Activated T-cell treated with anti-CD3 and anti-CD28 coated beads for 4 hours (primary cell): ENCODE data around the gene CDC40.
"Not testable (repeated sequence)": the region's sequence is repeated elsewhere in the genome, so short reads cannot be mapped to it uniquely, and the experiment has no call there.

Experiments used
- DNase-seq: peaks from one replicate; pipeline ENCODE4 v3.0.0-alpha.2; 2020

CDC40 gene

DNA sequence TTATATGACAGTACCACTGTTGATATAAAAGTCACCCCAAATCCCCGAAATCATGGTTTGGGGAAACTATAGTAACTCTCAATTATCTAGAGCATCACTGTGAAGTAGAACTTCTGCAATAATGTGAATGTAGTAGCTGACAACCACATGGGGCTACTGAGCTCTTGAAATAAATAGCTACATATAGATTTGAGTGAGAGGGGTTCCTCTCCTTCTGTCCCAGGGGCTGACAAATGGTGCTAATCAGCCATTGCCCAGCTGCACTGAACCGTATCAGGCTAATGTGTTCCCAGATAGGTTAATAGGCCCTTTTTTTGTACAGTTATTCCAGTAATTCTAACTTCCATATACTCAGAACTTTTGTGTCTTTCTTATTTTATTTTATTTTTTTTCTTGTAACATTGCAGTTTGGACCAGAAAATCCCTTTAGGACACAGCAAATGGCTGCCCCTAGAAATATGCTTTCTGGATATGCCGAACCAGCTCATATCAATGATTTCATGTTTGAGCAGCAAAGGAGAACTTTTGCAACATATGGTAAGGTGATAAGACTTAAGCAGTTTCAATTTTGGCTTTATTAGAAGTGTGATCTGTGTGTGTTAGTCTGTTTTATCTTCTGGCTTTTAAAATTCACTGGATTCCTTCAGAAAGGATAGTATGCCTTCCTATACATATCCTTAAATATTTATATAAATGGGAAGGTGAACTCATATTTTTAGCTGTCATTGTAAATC, 21.1 kb downstream of the CDC40 start:
- no peak for DNase-seq

DNA sequence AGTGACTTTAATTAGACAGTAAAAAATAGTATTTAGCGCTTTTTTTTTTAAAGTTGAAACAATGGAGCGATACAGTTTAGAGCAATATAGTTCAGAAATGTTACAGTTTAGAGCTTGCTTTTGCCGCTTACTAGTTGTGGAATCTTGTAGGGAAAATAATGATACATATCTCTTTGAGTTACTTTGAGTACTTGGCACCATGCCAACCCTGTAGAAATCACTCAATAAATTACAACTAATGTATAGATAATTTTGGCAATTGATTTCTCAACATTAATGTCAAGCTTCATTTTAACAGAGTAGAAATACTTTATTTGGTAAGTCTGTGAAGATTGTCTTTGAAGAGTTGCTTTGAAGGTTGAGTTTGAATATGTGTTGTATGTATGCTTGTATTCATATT, 27.4 kb downstream of the CDC40 start:
- DNase-seq: no peak

DNA sequence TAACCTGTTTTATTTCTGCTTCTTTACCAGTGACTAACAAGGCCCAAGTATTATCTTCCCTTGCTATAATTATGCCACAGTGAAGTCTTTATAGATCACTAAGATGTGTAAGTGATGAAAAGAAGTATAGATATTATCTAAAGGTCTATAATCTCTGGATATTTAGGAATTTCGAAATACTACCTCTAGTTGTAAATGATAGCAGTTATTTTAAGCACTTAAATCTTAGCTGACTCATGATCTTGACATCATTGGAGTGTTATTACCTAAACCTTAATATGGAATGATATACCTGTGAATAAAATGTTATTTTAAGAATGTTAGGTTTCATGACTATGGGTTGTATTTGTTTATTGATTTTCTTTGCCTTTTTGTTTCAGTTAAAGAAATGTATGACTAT, 31.5 kb downstream of the CDC40 start:
- no peak for DNase-seq

DNA sequence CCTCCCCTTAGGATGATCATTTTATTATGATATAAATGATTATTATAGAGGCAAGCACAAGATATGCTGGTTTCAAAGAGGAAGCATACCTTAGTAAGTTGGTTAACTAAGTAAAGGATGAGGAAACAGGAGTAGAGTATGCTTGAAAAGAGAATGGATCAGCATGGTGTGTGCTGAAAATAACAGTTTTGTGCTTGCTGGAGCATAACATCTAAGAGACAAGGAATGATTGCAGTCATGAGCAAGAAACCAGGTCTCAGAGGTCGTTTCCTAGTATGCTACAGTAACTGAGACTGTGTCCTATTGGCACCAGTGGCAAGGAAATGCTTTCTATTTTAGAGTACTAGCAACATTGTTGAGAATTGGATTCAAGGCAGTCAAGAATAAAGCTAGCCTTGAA, 34.1 kb downstream of the CDC40 start:
- no peak for DNase-seq

DNA sequence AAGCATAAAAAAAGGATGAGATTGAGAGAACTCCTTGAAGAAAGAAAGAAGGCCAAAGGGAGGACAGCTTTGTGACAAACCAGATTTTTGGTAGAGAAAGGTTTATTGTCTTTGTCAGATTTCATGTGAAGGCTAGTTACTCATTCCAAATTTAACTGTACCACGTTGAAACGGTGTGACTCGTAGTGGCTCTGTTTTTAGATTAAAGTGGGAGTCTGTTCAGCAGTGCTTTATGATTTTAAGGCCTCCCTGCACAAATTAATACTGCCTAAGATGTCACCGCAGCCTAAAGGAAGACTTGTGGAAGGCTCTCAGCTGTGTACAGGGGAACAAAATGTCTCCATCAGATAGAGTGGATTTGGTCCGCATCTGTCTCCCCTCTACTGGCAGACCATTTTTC, 35.9 kb downstream of the CDC40 start:
- no peak for DNase-seq

DNA sequence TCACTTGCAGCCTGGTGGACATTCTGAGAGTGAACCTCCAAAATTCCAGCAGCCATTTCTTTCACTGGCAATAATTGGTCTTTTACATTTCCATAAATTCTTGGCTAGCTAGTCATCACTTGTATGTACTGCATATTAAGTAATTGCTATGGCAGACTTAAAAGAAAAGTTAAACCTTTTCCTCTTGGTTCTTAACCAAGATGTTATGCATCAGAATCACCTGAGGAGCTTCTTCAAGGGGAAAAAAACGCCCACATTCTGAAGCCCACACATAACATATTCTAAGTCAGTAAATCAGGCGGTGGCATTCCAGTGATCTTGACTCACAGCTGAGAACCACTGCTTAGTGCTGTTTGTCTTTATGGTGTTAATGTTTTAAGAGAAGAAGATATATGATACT, 37.0 kb downstream of the CDC40 start:
- DNase-seq: no peak

DNA sequence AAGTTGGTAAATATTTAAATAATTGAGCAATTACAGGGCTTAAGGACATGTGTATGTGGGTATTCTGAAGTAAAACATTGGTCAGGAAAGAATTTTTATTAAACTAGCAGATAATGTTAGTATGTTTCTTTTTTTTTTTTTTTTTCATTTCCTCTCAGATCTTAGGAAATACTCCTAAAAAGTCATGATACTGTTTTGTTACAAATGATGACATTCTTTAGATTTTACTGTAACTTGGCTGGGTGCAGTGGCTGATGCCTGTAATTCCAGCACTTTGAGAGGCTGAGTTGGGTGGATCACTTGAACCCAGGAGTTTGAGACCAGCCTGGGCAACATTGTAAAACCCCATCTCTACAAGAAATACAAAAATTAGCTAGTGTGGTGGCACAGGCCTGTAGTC, 41.5 kb downstream of the CDC40 start:
- DNase-seq: no peak

DNA sequence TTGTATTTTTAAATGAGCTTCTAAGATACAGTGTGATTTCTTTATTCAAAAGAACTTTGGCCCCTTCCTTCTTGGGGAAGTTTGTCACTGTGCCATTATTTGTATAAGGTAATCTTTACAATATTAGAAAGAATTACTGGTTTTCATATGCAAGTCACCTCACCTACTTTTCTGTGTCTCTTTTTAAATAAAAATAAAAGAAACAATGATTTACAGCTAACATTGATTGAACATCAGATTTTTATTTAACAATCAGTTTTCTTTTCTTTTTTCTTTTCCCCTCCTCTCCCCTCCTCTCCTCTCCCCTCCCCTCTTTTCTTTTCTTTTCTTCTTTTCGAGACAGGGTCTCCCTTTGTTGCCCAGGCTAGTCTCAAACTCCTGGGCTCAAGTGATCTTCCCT, 46.0 kb downstream of the CDC40 start:
- DNase-seq: no peak

DNA sequence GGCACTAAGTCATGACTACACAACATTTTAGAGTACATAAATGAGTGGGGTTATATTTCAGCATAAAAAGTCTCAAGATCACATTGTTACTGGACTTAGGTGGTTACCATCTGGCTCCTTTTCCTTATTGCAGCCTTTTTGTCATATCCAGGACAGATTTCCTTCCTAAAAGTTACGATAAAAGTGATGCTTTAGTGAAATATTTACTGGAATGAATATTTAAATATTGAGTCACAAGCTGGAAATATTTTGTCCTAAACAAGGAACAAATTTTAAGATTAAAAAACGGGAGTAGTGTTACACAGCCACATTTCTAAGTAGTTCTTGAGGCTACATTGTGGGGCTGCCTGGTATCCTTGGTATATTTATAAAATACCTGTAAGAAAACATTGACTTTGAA, 52.2 kb downstream of the CDC40 start:
- no peak for DNase-seq

DNA sequence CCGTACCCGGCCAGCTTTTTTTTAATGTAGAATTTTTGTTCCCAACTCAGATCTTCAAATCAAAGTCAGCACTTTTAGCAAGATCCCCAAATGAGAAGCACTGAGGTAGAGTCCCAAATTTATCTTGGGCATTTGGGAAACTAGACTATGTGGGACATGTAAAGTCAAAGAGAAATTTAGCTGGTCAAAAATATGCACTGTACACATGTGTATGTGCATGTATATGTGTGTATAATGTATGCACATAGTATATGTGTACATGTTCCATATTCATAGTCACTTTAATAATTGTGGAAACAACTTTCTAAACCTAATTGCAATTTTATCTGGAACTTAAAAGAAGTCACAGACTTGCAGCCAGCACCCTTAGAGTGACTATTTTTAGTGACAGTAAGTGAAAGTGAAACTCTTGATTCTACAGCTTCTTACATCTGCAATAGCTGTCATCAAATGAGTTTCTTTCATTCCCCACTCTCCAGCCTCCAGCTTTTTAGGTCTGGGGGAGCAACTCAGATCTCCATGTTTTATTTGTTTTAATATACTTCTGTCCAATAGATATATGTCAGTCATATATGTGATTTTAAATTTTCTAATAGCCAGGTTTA, 53.6 kb downstream of the CDC40 start:
- no peak for DNase-seq

DNA sequence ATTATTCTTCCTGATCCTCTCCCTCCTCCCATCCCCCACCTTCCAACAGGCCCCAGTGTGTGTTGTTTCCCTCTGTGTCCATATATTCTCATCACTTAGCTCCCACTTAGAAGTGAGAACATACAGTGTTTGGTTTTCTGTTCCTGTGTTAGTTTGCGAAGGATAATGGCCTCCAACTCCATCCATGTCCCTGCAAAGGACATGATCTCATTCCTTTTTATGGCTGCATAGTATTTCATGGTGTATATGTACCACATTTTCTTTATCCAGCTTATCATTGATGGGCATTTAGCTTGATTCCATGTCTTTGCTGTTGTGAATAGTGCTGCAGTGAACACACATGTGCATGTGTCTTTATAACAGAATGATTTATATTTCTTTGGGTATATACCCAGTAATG, 55.8 kb downstream of the CDC40 start:
- not testable (repeated sequence) for DNase-seq

DNA sequence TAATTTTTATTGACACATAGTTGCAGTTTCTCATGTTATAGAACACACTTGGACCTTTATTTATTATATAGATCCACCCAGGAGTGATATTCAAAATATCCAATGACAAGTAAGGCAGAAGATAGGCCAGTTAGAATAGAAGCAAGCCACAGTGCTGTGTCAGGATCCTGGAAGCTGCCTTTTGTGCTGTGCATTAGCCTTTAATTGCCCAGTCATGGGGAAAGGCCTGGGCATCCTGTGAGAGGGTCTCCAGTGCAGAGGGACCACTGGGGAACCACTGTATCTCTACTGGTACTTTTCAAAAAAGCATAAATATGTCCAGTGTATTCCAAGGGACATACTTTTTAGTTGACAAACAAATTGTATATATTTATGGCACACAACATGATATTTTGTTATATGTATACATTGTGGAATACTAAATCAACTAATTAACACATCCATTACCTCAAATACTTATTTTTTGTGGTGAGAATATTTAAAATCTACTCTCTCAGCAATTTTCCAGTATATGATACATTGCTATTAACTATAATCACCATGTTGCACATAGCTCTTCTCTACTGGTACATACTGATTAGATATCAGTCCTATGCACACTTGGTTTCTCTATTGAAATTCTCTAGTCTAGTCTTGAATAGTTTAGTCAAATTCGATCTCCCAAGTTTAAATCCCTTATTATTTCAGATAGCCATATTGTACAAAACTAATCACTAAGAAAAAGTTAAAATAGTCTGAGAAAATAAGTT, 59.5 kb downstream of the CDC40 start:
- DNase-seq: no peak

DNA sequence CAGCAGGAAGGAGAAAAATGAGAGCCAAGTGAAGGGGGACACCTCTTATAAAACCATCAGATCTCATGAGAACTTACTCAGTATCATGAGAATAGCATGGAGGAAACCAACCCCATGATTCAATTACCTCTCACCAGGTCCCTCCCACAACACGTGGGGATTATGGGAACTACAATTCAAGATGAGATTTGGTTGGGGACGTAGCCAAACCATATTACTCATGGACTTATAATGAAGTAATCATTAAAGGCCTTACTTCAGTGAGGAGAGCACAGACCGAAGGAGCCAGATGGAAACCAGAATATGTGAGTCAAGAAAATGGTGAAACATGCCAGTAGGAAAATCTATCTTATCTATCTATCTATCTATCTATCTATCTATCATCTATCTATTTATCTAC, 64.4 kb downstream of the CDC40 start:
- not testable (repeated sequence) for DNase-seq

DNA sequence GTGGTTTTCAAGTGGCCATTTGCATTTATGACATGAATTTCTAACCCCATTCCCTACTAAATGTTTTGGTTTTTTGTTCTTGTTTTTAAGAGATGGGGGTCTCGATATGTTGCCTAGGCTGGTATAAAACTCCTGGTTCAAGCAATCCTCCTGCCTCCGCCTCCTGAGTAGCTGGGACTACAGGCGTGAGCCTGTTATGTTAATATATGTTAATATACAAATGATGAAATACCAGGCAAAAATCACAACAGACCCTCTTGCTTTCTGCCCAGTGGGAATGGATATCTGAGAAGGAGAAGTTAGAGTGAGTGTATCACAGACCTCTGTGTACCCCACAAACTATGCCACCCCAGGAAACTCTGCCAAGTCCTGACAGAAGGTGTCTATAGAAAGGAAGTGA, 66.2 kb downstream of the CDC40 start:
- no peak for DNase-seq

DNA sequence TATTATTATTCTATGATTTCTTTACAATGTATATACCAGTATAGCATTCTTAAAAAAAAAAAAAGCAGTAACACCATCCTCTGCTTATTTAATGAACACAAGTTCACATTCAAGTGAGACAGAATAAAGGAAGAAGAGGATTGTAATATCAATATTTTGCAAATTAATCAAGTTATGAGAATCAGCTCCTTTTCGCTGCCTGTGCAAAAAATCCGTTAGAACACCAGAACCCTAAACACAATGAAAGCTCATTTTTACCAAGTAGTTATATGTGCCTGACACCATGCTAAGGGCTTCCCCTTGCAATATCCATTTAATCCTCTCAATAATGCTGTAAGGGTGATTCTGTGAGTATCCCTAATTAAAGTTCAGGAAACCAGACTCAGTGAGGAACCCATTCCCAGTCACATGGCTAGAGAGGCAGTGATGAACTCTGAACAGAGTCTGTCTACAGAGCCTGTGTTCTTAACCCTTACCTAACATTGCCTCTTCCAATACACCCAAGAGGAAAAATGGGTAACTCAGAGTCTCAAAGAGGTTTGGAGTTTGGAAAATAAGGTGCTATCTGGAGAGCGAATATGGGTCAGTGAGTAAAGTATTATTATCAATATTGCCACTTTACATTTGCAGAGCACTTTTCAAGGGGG, 66.8 kb downstream of the CDC40 start:
- DNase-seq: no peak

DNA sequence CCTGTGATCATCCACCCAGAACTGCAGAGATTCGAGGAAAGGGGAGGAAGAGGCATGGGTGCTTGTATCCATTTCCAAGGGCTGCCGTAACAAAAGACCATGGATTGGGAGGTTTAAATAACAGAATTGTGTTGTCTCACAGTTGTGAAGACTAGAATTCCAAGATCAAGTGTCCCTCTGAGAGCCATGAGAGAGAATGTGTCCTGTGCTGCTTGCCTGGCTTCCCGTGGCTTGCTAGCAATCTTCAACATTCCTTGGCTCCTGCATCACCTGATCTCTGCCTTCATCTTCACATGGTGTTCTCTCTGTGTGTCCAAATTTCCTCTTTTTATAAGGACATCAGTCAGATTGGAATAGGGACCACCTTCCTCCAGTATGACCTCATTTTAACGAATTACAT, 69.8 kb downstream of the CDC40 start:
- no peak for DNase-seq

DNA sequence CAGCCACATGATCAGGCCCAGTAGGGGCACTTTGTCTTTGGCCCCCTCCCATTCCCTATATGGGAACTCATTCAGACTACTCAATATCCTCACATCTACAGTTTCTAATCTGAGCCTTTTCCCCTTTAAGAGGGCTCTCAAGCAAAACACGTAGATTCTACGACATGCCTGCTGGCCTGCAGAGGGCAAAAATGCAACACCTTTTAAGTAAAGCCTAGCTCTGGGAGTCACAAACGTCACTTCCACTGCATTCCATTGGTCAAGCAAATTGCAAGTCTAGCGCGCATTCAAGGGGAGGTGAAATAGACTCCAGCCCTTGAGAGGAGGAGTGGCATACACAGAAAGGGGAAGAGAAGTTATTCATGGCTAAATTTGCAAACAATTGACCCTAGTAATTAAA, 70.6 kb downstream of the CDC40 start:
- DNase-seq: no peak

DNA sequence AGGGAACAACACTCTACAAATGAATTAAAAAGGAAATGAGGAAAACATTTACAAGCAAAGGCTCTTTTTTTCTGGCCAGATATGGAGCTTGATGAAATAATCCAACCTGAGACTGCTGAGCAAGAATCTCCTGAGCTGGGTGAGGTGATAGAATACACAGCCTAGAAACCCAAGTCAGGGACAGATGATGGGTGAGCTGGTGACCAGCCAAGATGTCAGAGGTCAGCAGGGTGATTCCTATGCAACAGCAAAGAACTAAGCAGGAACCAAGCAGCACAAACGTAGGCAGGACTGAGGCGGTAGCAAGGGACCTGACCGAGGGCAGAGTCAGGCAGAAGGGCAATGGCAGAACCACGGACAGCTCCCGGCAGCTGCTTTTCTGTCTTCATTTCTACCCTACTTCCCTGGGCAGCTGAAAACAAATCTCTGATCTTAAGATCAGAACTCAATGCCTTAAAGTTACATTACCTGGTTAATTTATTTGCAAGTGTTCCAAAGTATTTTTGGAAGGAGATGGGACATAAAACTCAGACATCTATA, 75.1 kb downstream of the CDC40 start:
- no peak for DNase-seq

DNA sequence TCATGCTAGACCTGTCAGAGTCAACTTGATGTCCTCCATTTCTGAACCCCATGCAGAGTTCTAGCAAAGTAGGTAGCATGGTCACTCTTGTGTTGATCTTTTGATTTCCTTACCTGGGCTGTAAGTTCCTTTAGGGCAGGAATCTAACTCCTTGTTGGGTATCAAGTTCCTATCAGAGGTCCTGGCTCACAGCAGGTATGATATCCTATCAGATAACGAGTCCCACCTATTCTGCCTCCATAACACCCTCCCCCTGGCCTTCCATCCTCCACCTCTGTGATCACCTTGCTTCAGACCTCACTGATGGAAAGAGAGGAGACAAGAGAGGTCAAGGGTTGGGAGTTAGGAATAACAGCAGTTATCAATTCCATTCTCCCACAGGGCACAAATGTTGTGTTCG, 76.1 kb downstream of the CDC40 start:
- no peak for DNase-seq

DNA sequence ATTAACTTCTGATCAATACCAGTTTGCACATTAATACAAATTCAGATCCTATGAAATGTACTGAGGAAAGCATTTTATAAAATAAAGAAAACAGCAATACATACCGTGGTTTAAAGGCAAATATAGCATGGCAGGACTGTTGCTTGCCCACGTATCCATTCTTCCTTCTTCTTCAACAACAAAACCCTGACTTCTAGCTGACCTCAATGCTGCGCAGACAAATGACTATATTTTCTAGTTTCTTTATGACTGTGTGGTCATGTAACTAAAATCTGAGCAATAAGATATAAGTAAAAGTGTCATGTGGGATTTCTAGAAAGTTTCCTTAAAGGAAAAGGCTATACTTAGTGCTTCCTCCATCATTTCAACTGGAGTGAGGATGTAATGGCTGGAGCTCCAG, 85.0 kb downstream of the CDC40 start:
- DNase-seq: no peak

DNA sequence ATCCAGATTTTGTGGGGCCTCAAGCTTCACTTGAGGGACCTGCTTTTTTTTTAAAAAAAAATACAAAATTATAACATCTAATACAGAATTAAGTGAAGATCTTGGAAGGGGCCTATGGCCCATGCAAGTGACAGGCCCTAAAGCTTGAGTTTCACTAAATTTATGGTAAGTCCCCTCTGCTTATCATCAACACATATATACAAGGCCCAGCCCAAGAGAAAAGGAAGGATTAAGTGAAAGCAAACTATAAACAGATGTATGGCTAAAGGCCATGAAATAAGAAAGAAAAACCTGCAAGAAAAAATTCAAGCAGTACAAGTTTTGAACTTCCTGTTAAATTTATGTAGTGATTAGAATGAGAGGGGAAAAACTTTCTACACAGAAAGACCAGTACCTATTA, 86.8 kb downstream of the CDC40 start:
- DNase-seq: no peak

DNA sequence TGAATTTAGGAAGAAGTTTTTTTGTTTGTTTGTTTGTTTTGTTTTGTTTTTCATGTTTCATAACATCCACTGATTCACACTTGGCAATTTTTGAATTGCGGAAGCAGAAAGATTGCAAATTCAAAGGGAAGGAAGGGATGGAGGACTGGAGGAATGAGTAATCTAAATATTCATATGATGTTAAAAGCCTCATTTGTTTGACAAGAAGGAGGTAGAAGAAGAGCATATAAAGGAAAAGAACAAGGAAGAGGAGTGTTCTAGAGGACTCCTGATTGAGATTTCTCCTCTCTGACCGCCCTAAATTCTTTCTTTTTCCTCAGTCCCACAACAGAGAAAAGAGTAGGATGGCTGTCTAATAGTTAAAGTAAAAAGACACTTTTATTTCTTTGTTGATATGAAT, 89.4 kb downstream of the CDC40 start:
- DNase-seq: no peak

DNA sequence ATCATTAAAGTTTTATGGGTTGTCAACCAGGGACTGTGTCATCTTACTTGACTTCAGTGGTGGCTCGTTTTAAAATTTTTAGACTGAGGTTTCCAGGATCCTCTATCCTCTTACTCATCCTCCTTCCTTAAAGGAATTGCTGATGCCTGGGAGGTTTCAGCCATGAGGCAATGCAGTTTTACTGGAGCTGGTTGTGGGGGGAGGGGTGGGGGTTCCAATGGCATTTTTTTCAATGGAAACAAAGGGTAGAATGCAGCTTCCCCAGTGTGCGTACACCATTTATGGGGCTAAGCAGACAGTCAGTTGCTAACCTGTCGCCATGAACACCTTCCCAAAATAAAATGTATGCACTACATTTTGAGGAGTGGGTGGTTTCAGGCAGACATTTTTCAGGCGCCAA, 89.9 kb downstream of the CDC40 start:
- DNase-seq: no peak

DNA sequence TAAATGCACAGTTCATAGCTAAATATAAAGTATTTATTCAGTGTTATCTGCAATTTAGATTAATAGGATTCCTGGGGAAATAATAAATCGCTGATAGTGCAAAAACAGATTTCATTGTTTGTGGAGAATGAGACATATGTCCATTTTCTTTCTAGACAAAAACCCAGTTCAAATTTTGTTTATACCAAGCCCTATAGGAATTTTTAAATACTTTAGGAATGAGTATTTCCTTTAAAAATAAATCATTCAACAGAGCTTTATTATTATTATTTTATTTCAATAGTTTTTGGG, 91.5 kb downstream of the CDC40 start:
- no peak for DNase-seq
